Neutrophil (primary cell): ENCODE measurements around the gene PPP1R9A.

ENCODE experiments used
- H3K27ac ChIP-seq: fragments of 200-600 bp; sonication (generic); 2 replicates; pipeline ENCODE4 v1.5.1; 2016; ENCODE audit warnings: mild to moderate bottlenecking, moderate library complexity
- H3K27me3 ChIP-seq: fragments of 200-600 bp; sonication (generic); 2 replicates; pipeline ENCODE4 v1.6.0; 2016; ENCODE audit warnings: mild to moderate bottlenecking
- H3K36me3 ChIP-seq: fragments of 200-600 bp; sonication (generic); 2 replicates; pipeline ENCODE4 v1.5.1; 2017
- H3K4me1 ChIP-seq, 2 experiments: fragments of 200-600 bp in 1 of 2; sonication (generic) in 1 of 2; 1 replicate in 1 of 2; 2 replicates in 1 of 2; pipeline versions ENCODE4 v1.5.1 to v1.6.1; 2013 to 2016; ENCODE audit warnings: low read depth in 1 of 2, low read length in 1 of 2, mild to moderate bottlenecking in 1 of 2, moderate library complexity in 1 of 2; ENCODE audit not compliant: control insufficient read depth in 1 of 2, insufficient read depth in 1 of 2
- H3K4me3 ChIP-seq, 2 experiments: fragments of 200-600 bp in 1 of 2; sonication (generic) in 1 of 2; 1 replicate in 1 of 2; 2 replicates in 1 of 2; pipeline ENCODE4 v1.5.1; 2013 to 2016; ENCODE audit warnings: low read depth in 1 of 2, low read length in 1 of 2, mild to moderate bottlenecking in 1 of 2, moderate library complexity in 1 of 2
- H3K9me3 ChIP-seq: fragments of 200-600 bp; sonication (generic); 2 replicates; pipeline ENCODE4 v1.5.1; 2016
- CTCF ChIP-seq: fragments of 200-600 bp; sonication (generic); IDR thresholded peaks from 2 replicates; pipeline ENCODE4 v1.5.1; 2016; ENCODE audit warnings: antibody characterized with exemption

Gene PPP1R9A

GRCh38 chr7:95318501-95319100 lies 411.2 kb downstream of the PPP1R9A start:
- H3K9me3 ChIP-seq: no peaks in the 10 kb centered on the region
- no peaks in the 10 kb centered on the region for H3K27me3 ChIP-seq
- H3K36me3 ChIP-seq: no peaks in the 10 kb centered on the region
- TF ChIP-seq CTCF: no peak
- H3K27ac ChIP-seq: no peak overlapping the region
- H3K4me3 ChIP-seq: no peak overlapping the region
- H3K4me1 ChIP-seq: peaks cover 24% of the 10 kb centered on the region in 2 experiments

- Histone ChIP-seq H3K9me3 (no peaks in the 10 kb centered on the region), H3K27ac (no peak overlapping the region), H3K4me1 (peaks cover 20 to 21% of the 10 kb centered on the region in 2 experiments), H3K27me3 (peaks cover 8% of the 10 kb centered on the region), H3K36me3 (no peaks in the 10 kb centered on the region), H3K4me3 (no peak overlapping the region)
- TF ChIP-seq CTCF: no peak
Observed at GRCh38 chr7:95319570-95319969, 412.2 kb downstream of the PPP1R9A start.

GRCh38 chr7:95320651-95321050 lies 413.3 kb downstream of the PPP1R9A start:
- no peak for TF ChIP-seq CTCF
- H3K9me3 ChIP-seq: no peaks in the 10 kb centered on the region
- no peak overlapping the region for H3K4me3 ChIP-seq
- H3K27ac ChIP-seq: no peak overlapping the region
- peaks cover 18% of the 10 kb centered on the region in 2 experiments for H3K4me1 ChIP-seq
- H3K36me3 ChIP-seq: no peaks in the 10 kb centered on the region
- H3K27me3 ChIP-seq: peaks cover 13% of the 10 kb centered on the region

- H3K27ac ChIP-seq: no peak overlapping the region
- peaks cover 13% of the 10 kb centered on the region for H3K27me3 ChIP-seq
- no peaks in the 10 kb centered on the region for H3K9me3 ChIP-seq
- H3K4me3 ChIP-seq: no peak overlapping the region
- peaks cover 18% of the 10 kb centered on the region in 2 experiments for H3K4me1 ChIP-seq
- no peak for TF ChIP-seq CTCF
- no peaks in the 10 kb centered on the region for H3K36me3 ChIP-seq
Observed at GRCh38 chr7:95321720-95322119, 414.3 kb downstream of the PPP1R9A start.

GRCh38 chr7:95322396-95322795 lies 415.0 kb downstream of the PPP1R9A start:
- no peak for TF ChIP-seq CTCF
- Histone ChIP-seq H3K27me3 (peaks cover 13% of the 10 kb centered on the region), H3K4me1 (peaks cover 18% of the 10 kb centered on the region in 2 experiments), H3K9me3 (no peaks in the 10 kb centered on the region), H3K4me3 (no peak overlapping the region), H3K36me3 (no peaks in the 10 kb centered on the region), H3K27ac (no peak overlapping the region)
